Heart left ventricle (tissue), 16 donors: ENCODE data around the gene STEAP3. TPM values are rescaled to one million over a fixed set of nuclear protein-coding genes. Genes with fewer than 3 reads are reported as not detected.

Experiments
- ATAC-seq, 4 donors: fragments of 200-7000 bp; cut with Tn5 transposase; one replicate each; pipeline ENCODE4 v1.9.1; 2020 to 2022; ENCODE audit warnings: moderate library complexity in 4 of 4, mild to moderate bottlenecking in 3 of 4, moderate number of reproducible peaks in 1 of 4
- DNase-seq, 5 donors: peaks; one replicate each; pipeline ENCODE4 v3.0.0-alpha.2; 2020
- H3K27ac ChIP-seq, 12 donors: fragments of 200-600 bp; sonication (generic) in 4 of 12; one replicate each; pipeline versions ENCODE4 v1.5.0 to v1.8.0; 2016 to 2022; ENCODE audit warnings: mild to moderate bottlenecking in 2 of 12
- H3K27me3 ChIP-seq, 9 donors: fragments of 200-600 bp; sonication (generic) in 2 of 9; one replicate each; pipeline versions ENCODE4 v1.5.1 to v1.8.0; 2016 to 2022; ENCODE audit warnings: mild to moderate bottlenecking in 3 of 9
- H3K36me3 ChIP-seq, 9 donors: fragments of 200-600 bp; sonication (generic) in 2 of 9; one replicate each; pipeline versions ENCODE4 v1.5.0 to v1.8.0; 2018 to 2022; ENCODE audit warnings: mild to moderate bottlenecking in 2 of 9
- H3K4me1 ChIP-seq, 12 donors: fragments of 200-600 bp; sonication (generic) in 4 of 12; one replicate each; pipeline versions ENCODE4 v1.5.0 to v1.8.0; 2016 to 2022; ENCODE audit warnings: mild to moderate bottlenecking in 3 of 12
- H3K4me3 ChIP-seq, 12 donors: fragments of 200-600 bp; sonication (generic) in 4 of 12; one replicate each; pipeline versions ENCODE4 v1.5.0 to v1.8.0; 2017 to 2022; ENCODE audit warnings: mild to moderate bottlenecking in 9 of 12, moderate library complexity in 4 of 12
- H3K9me3 ChIP-seq, 12 donors: fragments of 200-600 bp; sonication (generic) in 4 of 12; one replicate each; pipeline versions ENCODE4 v1.5.0 to v1.8.0; 2016 to 2022; ENCODE audit warnings: mild to moderate bottlenecking in 1 of 12
- CTCF ChIP-seq, 12 donors: fragments of 200-600 bp; sonication (generic) in 4 of 12; IDR thresholded peaks; one replicate each; pipeline versions ENCODE4 v1.5.0 to v1.8.0; 2018 to 2022; ENCODE audit warnings: antibody characterized with exemption in 12 of 12, mild to moderate bottlenecking in 5 of 12
- POLR2A ChIP-seq, 2 donors: fragments of 450-650 bp; IDR thresholded peaks; one replicate each; pipeline ENCODE4 v1.6.1; 2017; ENCODE audit warnings: antibody characterized with exemption in 2 of 2, mild to moderate bottlenecking in 2 of 2, moderate library complexity in 2 of 2
- WGBS, 4 donors: extraction: QIAGEN DNeasy Blood & Tissue Kit in 2 of 4; methylation state at CpG; one replicate each; pipeline versions ENCODE4 v1.1.5 to v1.1.7; 2013 to 2018; 5-methylcytosine and 5-hydroxymethylcytosine counted together
- intact Hi-C, 10 donors: fragments of 100-400 bp; cut with DNase I; formaldehyde crosslinking; loops; one replicate each; pipeline versions ENCODE4 v1.11.1 to v1.14.2; 2022
- polyA plus RNA-seq, 2 donors: library from polyadenylated mRNA; stranded (reverse); fragments of 200-250 nt; gene quantifications; one replicate each; pipeline ENCODE4 v1.2.3, GENCODE V29; 2013
- total RNA-seq, 9 donors: library from RNA; depleted of rRNA in 2 of 9; stranded (reverse); fragments of >200 nt in 2 of 9; fragmentation: NEBNext Ultra II Directional in 3 of 9; extraction: Animal tissue kit (Norgen Biotek cat#: 25700) in 3 of 9; gene quantifications; one replicate each; pipeline versions ENCODE4 v1.1.0 to v1.2.4, GENCODE V29; 2016 to 2023
- donor health status: ischemic (EF 13 %, LVEDD 7.1; RV severe dilation, severe dysfunction).
- donor health status: healthy with polysubstance abuse.
- donor health status: DM: no; HTN: yes; CAD: no.
- donor health status: DM: no; HTN: no; CAD: no.
- donor health status: ischemic (EF 25% LVEDD 6.9; RV normal size, moderate dysfunction).
- donor health status: ischemic (EF 25% LVEDD 5.7; RV mildly dilated, moderate dysfunction).
- donor health status: healthy.
- donor health status: DM: yes; HTN: yes; CAD: no.
- donor health status: ischemic (EF 35%, LVEDD 5.7; RV mildly dilated, moderate dysfunction).
- donor health status: nonischemic (EF 11% LVEDD 7.7; RV severe dilation, severe dysfunction).
- donor health status: DM: yes; HTN: yes; CAD: no.
- donor health status: PGD.
- donor health status: ischemic (EF 29% LVEDD 5.4; RV normal size, mild dysfunction).
- donor health status: nonischemic (EF 23%, LVEDD 6.1; RV moderate dilation, normal function).

Gene STEAP3
- total and polyA plus RNA-seq, 11 donors, result 4.9 to 38.5 (median 11.1) TPM

GRCh38 chr2:119225105-119225865 is 1.7 kb downstream of the STEAP3 start:
- peaks cover 0 to 5% (median 0%) of the 10 kb centered on the region in 9 donors for H3K27me3 ChIP-seq
- 89 to 93% (median 93%) methylated on average over 7 of the region's 7 CpGs for WGBS, 4 donors
- TF ChIP-seq CTCF (IDR thresholded peaks at IDR 0.05), result no peak
- no peak for TF ChIP-seq POLR2A (IDR thresholded peaks at IDR 0.05)
- no peak for ATAC-seq
- no peaks in the 10 kb centered on the region for H3K9me3 ChIP-seq
- no peak overlapping the region for H3K27ac ChIP-seq
- H3K36me3 ChIP-seq, result no peaks in the 10 kb centered on the region
- no peak for DNase-seq
- no peak overlapping the region for H3K4me3 ChIP-seq
- intact Hi-C loops, result loop anchor here in 1 of 10 donors (10.0 kb wide), 1 partner anchor 180 kb away; no protein-coding TSS in a partner anchor
- peaks cover 0 to 23% (median 12%) of the 10 kb centered on the region in 12 donors for H3K4me1 ChIP-seq

- intact Hi-C loops, result loop anchor here in 1 of 10 donors (10.0 kb wide), 1 partner anchor 179 kb away; no protein-coding TSS in a partner anchor
- Histone ChIP-seq H3K4me3 (no peak overlapping the region), H3K27ac (no peak overlapping the region), H3K36me3 (no peaks in the 10 kb centered on the region), H3K9me3 (no peaks in the 10 kb centered on the region), H3K4me1 (peaks cover 0 to 23% (median 12%) of the 10 kb centered on the region in 12 donors), H3K27me3 (peaks cover 0 to 5% (median 0%) of the 10 kb centered on the region in 9 donors)
- WGBS, 4 donors, result 79 to 92% (median 89%) methylated on average over 5 to 9 of the region's 9 CpGs
- DNase-seq, result no peak
- no peak for TF ChIP-seq POLR2A (IDR thresholded peaks at IDR 0.05)
- no peak for TF ChIP-seq CTCF (IDR thresholded peaks at IDR 0.05)
- ATAC-seq, result no peak
Observed at GRCh38 chr2:119225926-119226325, 2.3 kb downstream of the STEAP3 start.

- Histone ChIP-seq H3K27me3 (peaks cover 0 to 5% (median 0%) of the 10 kb centered on the region in 9 donors), H3K4me1 (peaks cover 0 to 23% (median 12%) of the 10 kb centered on the region in 12 donors)
- intact Hi-C loops, result loop anchor here in 1 of 10 donors (10.0 kb wide), 1 partner anchor 177 kb away; no protein-coding TSS in a partner anchor
Observed at GRCh38 chr2:119227346-119227745, 3.7 kb downstream of the STEAP3 start.

More at GRCh38 chr2:119227346-119227745, 3.7 kb downstream of the STEAP3 start:
- Histone ChIP-seq H3K36me3 (no peaks in the 10 kb centered on the region), H3K9me3 (no peaks in the 10 kb centered on the region), H3K4me3 (no peak overlapping the region), H3K27ac (no peak overlapping the region)
- DNase-seq, result no peak
- no peak for TF ChIP-seq CTCF (IDR thresholded peaks at IDR 0.05)
- TF ChIP-seq POLR2A (IDR thresholded peaks at IDR 0.05), result no peak
- 96 to 97% (median 96%) methylated on average over 12 of the region's 12 CpGs for WGBS, 4 donors
- no peak for ATAC-seq
